SH-SY5Y (cell line): ENCODE results near the gene ZSCAN32.
A peak's percentile ranks its signal among the peaks of the same experiment; 100 is the strongest.

Source experiments
- GATA2 ChIP-seq: IDR thresholded peaks from 2 replicates; pipeline ENCODE4 v1.6.1; 2011; ENCODE audit warnings: mild to moderate bottlenecking, low read depth, low read length
- GATA3 ChIP-seq: IDR thresholded peaks from 2 replicates; pipeline ENCODE4 v1.6.1; 2011; ENCODE audit warnings: low read depth, mild to moderate bottlenecking, low read length, moderate library complexity

ZSCAN32 gene

GRCh38 chr16:3400779-3401688 lies at the start of gene ZSCAN32, which contains the start of gene ZNF174:
Gene ZSCAN32, minus strand, starts transcription at chr16:3401004. Its CDS starts 3,447 bp downstream, at chr16:3397557.
Gene ZNF174, plus strand, starts transcription at chr16:3401215. Its CDS starts 790 bp downstream, at chr16:3402005.
- TF ChIP-seq GATA3 (no peak), GATA2 (peak; percentile 21; the same call in 1 of the 2 replicates)

- TF ChIP-seq GATA2: no peak
- TF ChIP-seq GATA3: no peak
Measured at GRCh38 chr16:3444032-3444388, 43.2 kb upstream of the ZSCAN32 start.

- TF ChIP-seq GATA2: no peak
- no peak for TF ChIP-seq GATA3
Measured at GRCh38 chr16:3443108-3444031, 42.6 kb upstream of the ZSCAN32 start, which contains the start of the genes NAA60 and ZNF597. Gene NAA60, plus strand, starts transcription at chr16:3443680. Its CDS starts 32,548 bp downstream, at chr16:3476228. Gene ZNF597, minus strand, starts transcription at chr16:3443504. Its CDS starts 351 bp downstream, at chr16:3443153.

- TF ChIP-seq GATA3 (no peak), GATA2 (no peak)
Measured at GRCh38 chr16:3439637-3440036, 38.8 kb upstream of the ZSCAN32 start.

GRCh38 chr16:3434373-3434772 lies 33.6 kb upstream of the ZSCAN32 start:
- TF ChIP-seq GATA2 (no peak), GATA3 (no peak)

- no peak for TF ChIP-seq GATA3
- no peak for TF ChIP-seq GATA2
Measured at GRCh38 chr16:3431779-3432219, 31.0 kb upstream of the ZSCAN32 start.

- TF ChIP-seq GATA2 (no peak), GATA3 (no peak)
Measured at GRCh38 chr16:3413730-3414379, 13.1 kb upstream of the ZSCAN32 start.

GRCh38 chr16:3408561-3409197 lies 7.9 kb upstream of the ZSCAN32 start:
- TF ChIP-seq GATA3: no peak
- TF ChIP-seq GATA2: no peak

- TF ChIP-seq GATA2 (no peak), GATA3 (no peak)
Measured at GRCh38 chr16:3401719-3402397, 1.1 kb upstream of the ZSCAN32 start.

- TF ChIP-seq GATA2: no peak
- no peak for TF ChIP-seq GATA3
Measured at GRCh38 chr16:3400446-3400778, 392 bp downstream of the ZSCAN32 start.

GRCh38 chr16:3389663-3390338 lies 11.0 kb downstream of the ZSCAN32 start:
- TF ChIP-seq GATA2: no peak
- no peak for TF ChIP-seq GATA3

- TF ChIP-seq GATA2 (no peak), GATA3 (no peak)
Measured at GRCh38 chr16:3388325-3388724, 12.5 kb downstream of the ZSCAN32 start.
